GM18907 (cell line): Measurements from ENCODE around the gene ASTN1.
"Not testable (repeated sequence)": the region's sequence is repeated elsewhere in the genome, so short reads cannot be mapped to it uniquely, and the experiment has no call there.

ENCODE experiments used
- ATAC-seq: cut with Tn5 transposase; IDR thresholded peaks from one replicate; pipeline ENCODE4 v1.9.1; 2021; ENCODE audit warnings: mild to moderate bottlenecking, moderate library complexity; ENCODE audit not compliant: unreplicated experiment

ASTN1 gene

GRCh38 chr1:177116941-177117340 is 47.6 kb downstream of the ASTN1 start:
- ATAC-seq = no peak

DNA sequence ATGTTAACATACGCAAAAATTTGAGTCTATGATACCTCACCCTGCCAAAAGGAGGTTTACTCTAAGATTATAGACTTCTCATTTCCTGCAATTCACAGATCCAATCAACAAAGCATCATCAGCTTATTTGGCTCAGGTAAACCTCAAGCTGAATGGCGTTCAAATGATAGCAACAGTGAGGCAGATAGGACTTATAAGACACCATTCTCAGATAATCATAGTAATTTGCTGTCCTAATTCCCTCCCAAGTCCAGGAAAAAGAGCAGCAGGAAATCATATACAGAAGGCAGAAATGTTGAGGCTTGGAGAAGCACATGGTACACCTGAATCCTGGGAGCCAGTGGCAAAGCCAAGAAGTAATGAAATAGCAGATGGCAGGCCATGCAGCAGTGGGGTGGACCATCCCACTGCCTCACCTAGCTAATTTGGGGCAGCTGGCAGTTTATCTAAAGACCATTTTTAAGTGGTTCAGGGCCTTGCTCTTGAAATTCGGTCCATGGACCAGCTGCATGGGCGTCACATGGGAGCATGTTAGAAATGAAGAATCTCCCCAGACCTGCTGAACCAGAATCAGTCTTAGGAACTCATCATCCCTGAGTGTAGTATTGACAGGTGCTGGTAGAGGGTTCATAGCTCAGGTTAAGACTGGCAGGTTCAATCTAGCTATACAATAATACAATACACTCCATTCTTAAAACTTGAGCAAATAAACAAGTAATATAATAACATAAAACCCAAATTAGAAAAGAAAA is 57.7 kb downstream of the ASTN1 start:
- ATAC-seq = no peak

DNA sequence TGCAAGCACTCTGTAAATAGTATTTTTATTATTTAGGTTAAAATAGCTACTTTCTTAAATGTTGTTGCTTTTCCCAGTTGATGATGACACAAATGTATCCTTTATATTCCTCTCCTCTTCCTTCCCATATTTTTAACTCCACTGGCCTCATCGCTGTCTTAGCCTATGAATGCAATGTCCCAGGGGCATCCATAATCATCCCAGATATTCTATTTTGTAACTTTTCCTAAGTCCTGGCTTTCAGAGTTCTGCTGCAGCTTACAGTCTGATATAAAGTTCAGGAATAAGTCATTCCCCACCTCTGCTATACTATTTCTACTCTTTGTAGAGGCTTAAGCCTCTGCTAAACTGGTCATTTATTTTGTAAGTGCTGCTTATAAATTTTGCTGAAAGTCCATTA is 58.3 kb downstream of the ASTN1 start:
- no peak for ATAC-seq

DNA sequence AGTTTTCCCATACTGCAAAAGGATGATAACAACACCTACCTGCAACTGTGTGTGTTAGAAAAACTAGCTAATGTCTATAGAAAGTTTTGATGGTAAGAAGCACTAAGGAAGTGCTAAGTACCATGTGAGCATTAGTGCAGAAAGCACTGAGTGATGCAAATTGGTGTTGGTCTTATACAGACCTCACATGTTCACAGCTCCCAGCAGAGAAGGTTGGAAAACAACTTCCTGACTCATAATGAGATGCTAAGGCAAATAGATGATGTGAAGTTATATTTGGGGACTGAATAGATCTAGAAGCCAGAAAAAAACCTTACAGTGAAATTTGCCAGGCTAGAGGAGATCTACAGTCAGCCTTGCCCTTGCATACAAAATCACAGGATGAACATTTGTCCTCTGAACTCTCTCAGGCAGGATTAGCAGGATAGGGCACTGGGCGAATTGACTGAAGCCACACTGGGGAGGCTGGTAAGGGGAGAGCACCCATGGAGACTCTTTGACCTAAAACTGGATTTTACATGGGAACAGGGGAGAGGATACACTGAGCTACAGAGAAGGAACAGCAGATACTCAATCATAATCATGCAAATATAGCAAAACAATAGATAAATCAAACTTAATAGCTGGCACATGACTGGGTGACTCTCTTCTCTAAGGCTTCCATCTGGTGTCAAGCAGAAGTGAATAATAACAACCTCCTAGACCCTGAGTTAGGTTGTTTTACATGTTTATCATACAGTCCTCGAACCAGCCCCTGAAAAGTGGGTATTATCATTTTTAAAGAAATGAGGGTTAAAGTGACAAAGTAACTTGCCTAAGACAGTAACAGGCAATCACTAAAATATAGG is 61.3 kb downstream of the ASTN1 start:
- ATAC-seq = no peak

DNA sequence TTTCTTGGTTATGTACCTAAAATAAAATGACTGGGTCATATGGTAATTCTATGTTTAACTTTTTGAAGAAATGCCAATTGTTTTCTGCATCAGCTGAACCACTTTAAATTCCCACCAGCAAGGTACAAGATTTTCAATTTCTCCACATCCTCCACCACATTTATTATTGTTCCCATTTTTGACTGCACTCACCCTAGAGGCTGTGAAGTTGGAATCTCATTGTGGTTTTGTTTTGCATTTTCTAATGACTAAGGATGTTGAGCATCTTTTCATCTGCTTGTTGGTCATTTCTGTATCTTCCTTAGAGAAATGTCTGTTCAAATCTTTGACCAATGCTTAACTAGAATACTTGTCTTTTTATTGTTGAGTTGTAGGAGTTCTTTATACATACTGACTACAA is 72.5 kb downstream of the ASTN1 start:
- no peak for ATAC-seq

DNA sequence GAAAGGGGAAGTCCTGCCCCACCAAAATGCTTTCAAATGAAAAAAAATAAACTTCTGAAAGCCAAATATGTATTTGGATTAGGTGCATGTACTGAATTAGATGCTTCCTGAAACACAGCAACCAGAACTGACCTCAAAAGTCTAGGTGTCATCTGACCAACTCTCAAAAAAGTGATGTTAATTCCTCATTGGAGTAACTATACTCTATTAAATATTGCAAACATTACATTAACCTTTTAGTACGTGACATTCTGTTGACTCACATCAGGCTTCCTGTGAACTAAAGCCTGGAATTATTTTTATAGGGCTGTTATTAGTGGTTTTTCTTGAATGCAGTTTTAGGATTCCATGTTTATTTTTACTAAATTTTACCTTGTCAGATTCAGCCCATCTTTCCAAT is 73.5 kb downstream of the ASTN1 start:
- ATAC-seq = no peak

DNA sequence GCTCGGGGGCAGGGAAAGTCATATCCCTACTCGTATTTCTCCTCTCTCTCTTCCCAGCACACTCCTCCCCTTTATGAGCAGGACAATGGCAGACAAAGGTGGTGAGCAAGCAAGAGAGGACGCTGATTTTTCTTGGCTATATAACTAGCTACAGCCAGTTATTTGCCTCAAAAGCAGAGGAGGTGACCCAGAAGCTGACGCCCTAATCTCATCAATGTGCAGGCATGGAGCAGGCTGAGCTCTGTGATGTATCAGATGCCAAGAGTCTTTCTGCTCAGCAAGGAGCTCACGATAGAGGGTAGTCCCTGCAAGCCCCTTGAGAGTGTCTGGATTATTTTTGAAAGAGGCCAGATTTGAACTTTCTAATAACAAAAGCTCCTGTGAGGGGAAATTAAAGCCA is 75.5 kb downstream of the ASTN1 start:
- ATAC-seq = no peak

DNA sequence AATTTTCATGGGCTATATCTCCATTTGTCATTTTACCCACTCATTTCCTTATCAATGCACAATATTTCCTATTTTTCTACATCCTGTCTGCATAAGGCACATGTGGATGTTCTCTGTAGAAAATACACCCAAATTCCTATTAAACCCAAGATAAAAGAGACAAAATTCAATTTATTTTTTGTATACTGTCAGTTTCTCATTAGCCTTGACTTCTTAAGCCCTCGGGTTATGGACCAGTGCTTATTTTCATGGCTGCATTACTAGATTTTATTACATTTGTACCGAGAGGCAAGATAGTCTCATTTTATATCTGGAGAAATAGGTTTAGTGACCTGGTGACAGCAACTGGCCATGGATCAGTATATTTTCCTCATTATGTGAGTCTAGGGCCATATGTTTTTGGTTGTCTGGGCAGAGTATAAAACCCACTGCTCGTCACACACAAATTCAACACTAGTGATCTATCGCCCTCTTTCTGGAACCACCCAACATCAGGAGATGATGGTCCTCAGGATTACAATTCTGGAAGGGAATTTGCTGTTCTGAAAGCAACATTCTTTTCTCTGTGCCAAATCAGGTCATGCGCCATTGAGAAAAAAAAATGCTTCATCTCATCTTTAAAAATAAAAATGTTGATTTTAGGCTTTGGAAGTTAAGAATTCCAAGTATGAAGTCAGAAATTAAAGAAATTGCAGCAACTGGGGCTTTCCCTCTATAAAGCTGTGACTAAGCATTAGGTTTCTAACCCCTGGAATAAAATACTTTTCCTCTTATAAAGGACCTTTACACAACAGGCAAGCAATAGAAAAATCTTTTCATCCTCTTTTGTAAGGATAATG is 81.4 kb downstream of the ASTN1 start:
- ATAC-seq = no peak

DNA sequence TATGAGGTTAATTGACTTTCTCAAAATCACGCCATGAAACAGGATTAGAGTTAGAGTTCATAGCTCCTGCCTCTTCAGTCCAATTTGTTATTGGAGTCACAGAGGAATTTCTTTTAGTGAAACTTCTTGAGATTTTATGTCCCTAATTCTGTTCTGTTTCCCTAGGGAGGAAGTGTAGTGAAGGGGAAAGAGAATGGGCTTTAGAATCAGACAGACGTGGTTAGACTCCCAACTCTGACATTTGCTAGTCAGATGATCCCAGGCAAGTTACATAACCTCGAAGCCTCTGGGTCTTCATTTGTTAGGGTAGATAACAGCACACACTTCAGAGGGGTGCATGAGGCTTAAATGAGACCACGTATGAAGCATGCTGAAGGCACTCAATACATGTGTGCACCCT is 83.9 kb downstream of the ASTN1 start:
- ATAC-seq = no peak

GRCh38 chr1:177077734-177078499 is 86.6 kb downstream of the ASTN1 start:
- ATAC-seq = no peak

- no peak for ATAC-seq
Observed at GRCh38 chr1:177077006-177077405, 87.5 kb downstream of the ASTN1 start.

DNA sequence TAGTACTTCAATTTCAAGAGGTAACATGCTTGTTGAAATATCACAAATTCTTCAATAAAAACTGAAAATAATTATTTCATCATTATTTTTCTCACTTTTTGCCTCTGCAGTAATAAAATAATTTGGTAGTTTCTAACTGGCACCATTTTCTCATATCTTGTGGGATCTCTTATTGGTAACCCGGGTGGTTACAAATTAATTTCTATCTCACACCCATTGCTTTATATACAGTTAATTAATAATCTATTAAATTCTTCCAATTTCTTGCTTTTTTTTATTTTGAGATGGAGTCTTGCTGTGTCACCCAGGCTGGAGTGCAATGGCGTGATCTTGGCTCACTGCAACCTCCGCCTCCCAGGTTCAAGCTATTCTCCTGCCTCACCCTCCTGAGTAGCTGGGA is 89.7 kb downstream of the ASTN1 start:
- ATAC-seq = not testable (repeated sequence)

DNA sequence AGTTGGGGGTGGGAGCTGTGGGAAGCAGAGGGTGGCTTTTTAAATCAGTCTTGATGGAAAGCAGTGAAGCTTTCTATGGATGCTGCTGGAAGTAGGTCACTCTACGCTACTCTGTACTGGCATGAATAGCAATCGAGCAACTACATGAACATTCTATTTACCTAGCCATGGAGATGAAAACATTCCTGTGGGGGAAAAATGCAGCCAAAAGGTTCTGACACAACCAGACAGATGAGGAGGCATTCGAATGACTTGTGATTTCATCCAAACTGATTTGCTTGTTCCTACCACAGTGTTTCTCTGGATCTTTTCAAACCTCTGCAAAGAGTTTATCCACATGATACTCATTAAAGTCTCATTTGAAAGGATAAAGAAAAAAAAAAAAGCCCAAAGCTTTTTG is 95.0 kb downstream of the ASTN1 start:
- ATAC-seq = no peak

- no peak for ATAC-seq
Observed at GRCh38 chr1:177067752-177068410, 96.6 kb downstream of the ASTN1 start.

GRCh38 chr1:177065430-177065829 is 99.1 kb downstream of the ASTN1 start:
- ATAC-seq = no peak

DNA sequence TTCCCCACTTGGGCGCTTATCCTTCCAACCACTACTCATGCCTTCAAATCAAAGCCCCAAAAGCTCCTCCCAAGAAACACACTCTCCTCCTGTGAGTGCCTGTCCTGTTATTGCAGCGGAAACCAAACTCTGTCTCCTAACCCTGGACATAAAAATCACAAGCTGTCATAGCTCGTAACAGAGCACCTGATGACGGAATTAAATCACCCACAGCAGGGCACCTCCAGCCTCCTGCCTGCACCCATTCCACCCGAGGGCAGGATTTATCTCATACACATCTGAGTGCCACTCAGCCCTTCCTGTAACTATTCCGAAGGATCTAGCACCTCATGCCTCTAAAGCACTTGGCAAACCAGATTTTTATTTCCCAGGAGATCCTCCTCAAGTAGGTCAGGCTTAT is 100.9 kb downstream of the ASTN1 start:
- no peak for ATAC-seq

- ATAC-seq = no peak
Observed at GRCh38 chr1:177054542-177054941, 110.0 kb downstream of the ASTN1 start.

GRCh38 chr1:177053648-177054047 is 110.9 kb downstream of the ASTN1 start:
- ATAC-seq = no peak

DNA sequence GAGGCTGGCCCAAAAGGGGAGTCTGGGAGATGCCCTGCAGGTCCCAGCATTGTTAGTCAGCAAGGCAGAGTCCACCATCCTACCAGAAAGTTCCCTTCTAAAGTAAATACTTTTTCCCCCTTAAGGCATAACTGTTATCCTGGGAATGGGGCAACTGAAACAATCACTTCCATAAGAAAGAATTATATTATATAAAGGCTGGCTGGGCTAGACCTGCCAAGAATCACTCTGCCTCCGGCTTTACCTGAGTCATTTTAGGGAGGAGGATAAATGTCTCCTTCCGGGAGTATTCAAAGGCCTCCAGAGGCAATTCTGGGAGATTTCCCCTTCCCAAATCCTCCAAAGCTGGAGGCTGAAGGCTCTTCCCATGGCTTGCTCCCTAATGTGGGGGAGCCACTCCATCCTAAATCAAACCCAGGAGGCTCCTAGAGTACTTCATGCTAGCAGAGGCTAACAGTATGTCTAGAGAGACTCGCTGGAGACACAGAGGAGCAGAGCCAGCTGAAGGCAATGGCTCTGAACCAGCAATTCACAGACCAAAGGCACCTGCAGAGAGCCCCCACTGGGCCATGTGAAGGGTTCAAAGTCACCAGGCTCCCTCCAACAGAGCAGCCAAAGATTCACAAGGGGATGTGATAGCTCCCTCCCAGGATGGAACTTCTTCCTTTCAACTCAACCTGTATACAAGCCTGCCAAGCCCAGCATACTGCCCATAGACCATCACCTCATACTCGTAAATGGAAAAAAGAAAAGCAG is 116.0 kb downstream of the ASTN1 start:
- no peak for ATAC-seq
